ENCODE measurements around the gene GIPR. TPM values are rescaled to one million over a fixed set of nuclear protein-coding genes. Genes with fewer than 3 reads are reported as not detected.

The GIPR gene
- total RNA-seq, 1 donor from 2014 or later = 0.69 TPM

DNA sequence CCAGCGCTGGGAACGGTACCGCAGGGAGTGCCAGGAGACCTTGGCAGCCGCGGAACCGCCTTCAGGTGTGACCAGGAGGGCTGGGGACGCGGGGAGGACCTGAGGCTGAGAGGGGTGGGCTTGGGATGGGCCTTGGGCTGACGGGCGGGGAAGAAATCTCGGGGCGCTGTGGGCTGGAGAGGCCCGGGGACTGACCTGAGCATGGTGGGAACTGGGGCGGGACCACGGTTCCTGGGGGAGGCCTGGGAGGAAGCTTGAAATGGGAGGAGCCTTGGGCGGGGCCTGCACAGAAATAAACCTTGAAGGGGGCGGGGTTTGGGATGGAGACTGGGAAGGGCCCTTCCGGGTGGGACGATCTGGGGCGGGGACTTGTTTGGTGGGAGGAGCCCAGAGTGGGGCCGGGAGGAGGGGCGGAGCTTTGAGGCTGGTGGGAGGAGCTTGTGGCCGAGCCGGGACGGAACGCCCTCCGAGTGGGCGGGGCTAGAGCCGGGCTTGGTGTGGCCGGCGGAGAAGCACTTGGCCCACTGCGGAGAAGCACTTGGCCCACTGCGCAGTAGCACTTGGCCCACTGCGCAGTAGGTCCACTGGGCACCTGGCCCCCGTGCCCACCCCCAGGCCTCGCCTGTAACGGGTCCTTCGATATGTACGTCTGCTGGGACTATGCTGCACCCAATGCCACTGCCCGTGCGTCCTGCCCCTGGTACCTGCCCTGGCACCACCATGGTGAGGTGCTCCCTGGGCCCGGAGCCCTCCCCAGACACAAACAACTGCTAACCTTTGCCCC is 2.8 kb downstream of the GIPR start:
- DNase-seq = peak; percentile 47
- peak; percentile 61 for ATAC-seq (ENCODE audit: low read depth)
- H3K27ac Mint-ChIP-seq = no peak overlapping the region

DNA sequence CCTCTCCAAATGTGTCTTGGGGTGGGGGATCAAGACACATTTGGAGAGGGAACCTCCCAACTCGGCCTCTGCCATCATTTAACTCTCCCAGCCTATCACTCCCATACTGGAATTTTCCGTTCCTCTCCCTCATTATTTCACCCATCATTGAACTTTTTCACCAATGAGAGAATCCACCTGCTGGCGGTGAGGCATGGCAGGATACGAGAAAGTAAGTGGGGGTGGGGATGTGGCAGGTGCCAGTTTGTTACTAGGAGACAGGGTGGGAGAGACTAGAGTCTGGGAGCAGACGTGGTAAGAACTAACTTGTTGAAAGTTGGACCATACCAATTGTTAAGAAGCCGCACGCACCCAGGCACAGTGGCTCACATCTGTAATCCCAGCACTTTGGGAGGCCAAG is 6.9 kb downstream of the GIPR start:
- no peak for ATAC-seq (ENCODE audit: low read depth)
- POLR2A ChIA-PET = interaction anchor here (0.7 kb wide), 2 partner anchors 12 to 61 kb away, joined by 4 to 8 read pairs; no protein-coding TSS in a partner anchor

More for the DNA sequence above, 2.8 kb downstream of the GIPR start:
- ChIA-PET CTCF (no interaction called here), POLR2A (interaction anchor here (0.6 to 3.6 kb wide), 5 partner anchors 22 to 59 kb away, joined by 3 to 11 read pairs (median 4); partner anchors contain the start of genes QPCTL and SNRPD2)
- no peaks in the 10 kb centered on the region for H3K36me3 Mint-ChIP-seq (ENCODE audit: low read depth)
- H3K4me3 Mint-ChIP-seq = peak overlapping the region; percentile 52
- TF ChIP-seq, protein P1, sequence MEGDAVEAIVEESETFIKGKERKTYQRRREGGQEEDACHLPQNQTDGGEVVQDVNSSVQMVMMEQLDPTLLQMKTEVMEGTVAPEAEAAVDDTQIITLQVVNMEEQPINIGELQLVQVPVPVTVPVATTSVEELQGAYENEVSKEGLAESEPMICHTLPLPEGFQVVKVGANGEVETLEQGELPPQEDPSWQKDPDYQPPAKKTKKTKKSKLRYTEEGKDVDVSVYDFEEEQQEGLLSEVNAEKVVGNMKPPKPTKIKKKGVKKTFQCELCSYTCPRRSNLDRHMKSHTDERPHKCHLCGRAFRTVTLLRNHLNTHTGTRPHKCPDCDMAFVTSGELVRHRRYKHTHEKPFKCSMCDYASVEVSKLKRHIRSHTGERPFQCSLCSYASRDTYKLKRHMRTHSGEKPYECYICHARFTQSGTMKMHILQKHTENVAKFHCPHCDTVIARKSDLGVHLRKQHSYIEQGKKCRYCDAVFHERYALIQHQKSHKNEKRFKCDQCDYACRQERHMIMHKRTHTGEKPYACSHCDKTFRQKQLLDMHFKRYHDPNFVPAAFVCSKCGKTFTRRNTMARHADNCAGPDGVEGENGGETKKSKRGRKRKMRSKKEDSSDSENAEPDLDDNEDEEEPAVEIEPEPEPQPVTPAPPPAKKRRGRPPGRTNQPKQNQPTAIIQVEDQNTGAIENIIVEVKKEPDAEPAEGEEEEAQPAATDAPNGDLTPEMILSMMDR (IDR thresholded peaks at IDR 0.05) = no peak
- peaks cover 32% of the 10 kb centered on the region for H3K4me1 Mint-ChIP-seq
- peaks cover 27% of the 10 kb centered on the region for H3K27me3 Mint-ChIP-seq
- H3K9me3 Mint-ChIP-seq = no peaks in the 10 kb centered on the region
- intact Hi-C loops (cut with micrococcal nuclease) = no loop called here

DNA sequence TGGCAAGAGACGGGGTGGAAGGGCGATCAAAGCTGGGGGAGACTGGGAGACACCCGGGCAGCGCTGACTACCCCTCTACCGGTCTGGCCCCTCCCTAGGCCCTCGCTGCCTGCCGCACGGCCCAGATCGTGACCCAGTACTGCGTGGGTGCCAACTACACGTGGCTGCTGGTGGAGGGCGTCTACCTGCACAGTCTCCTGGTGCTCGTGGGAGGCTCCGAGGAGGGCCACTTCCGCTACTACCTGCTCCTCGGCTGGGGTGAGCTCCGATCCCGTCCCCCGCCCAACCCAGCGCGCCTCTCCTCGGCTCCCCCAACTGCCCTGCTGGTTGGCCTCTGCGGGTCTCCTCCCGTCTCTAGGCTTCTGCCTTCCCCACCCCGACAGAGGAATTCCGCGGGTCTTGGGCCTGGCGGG is 8.8 kb downstream of the GIPR start:
- DNase-seq = peak; percentile 26
- Mint-ChIP-seq H3K27ac (no peak overlapping the region), H3K36me3 (ENCODE audit: low read depth) (no peaks in the 10 kb centered on the region), H3K4me1 (peaks cover 18% of the 10 kb centered on the region), H3K9me3 (no peaks in the 10 kb centered on the region), H3K4me3 (peak overlapping the region; percentile 58), H3K27me3 (peaks cover 11% of the 10 kb centered on the region)
- intact Hi-C loops (cut with micrococcal nuclease) = loop anchor here (1.0 to 2.0 kb wide), 2 partner anchors 8 to 16 kb away; partner anchors contain the start of gene QPCTL
- POLR2A ChIA-PET = interaction anchor here (0.6 to 3.1 kb wide), 12 partner anchors 11 to 569 kb away, joined by 3 to 26 read pairs (median 4); partner anchors contain the start of genes EML2, QPCTL and SNRPD2
- CTCF ChIA-PET = interaction anchor here (1.1 to 2.4 kb wide), 4 partner anchors 8 to 237 kb away, joined by 4 to 6 read pairs (median 6); partner anchors contain the start of gene QPCTL
- peak; percentile 15 for ATAC-seq (ENCODE audit: low read depth)
- TF ChIP-seq, protein P1 (IDR thresholded peaks at IDR 0.05) = no peak

More for the DNA sequence above, 6.9 kb downstream of the GIPR start:
- Mint-ChIP-seq H3K36me3 (ENCODE audit: low read depth) (no peaks in the 10 kb centered on the region), H3K9me3 (no peaks in the 10 kb centered on the region), H3K27ac (no peak overlapping the region), H3K4me1 (peaks cover 25% of the 10 kb centered on the region), H3K27me3 (peaks cover 23% of the 10 kb centered on the region), H3K4me3 (no peak overlapping the region)
- intact Hi-C loops (cut with micrococcal nuclease) = no loop called here
- CTCF ChIA-PET = no interaction called here
- no peak for DNase-seq
- TF ChIP-seq, protein P1 (IDR thresholded peaks at IDR 0.05) = no peak

DNA sequence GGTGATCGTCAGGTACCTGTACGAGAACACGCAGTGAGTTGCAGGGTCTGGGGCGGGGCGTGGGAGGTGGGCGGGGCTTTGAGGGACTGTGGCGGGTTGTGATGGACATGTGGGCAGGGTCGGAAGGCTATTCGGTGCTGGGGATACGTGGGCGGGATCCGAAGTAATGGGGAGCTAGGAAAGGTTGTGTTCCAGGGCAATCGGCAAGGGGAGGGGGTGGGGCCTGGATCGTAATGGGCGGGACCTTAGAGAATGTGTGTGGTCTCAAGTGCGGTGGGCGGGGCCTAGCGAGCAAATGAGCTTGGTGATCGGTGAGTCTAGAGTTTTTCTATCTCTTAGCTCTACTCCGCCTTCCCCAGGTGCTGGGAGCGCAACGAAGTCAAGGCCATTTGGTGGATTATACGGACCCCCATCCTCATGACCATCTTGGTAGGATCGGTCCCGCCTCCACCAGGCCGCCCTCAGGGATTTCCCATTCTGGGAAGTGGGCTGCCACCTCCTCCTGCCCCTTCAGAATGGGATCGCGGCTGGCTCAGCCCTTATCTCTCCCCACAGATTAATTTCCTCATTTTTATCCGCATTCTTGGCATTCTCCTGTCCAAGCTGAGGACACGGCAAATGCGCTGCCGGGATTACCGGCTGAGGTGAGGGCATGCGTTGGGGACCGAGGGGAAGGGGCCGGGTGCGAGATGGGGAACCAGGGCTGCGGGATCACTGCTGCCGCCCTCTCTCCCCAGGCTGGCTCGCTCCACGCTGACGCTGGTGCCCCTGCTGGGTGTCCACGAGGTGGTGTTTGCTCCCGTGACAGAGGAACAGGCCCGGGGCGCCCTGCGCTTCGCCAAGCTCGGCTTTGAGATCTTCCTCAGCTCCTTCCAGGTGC is 9.6 kb downstream of the GIPR start:
- POLR2A ChIA-PET = interaction anchor here (0.6 to 3.1 kb wide), 11 partner anchors 11 to 570 kb away, joined by 3 to 26 read pairs (median 4); partner anchors contain the start of genes EML2, QPCTL and SNRPD2
- ATAC-seq (ENCODE audit: low read depth) = peak; percentile 35

More for the DNA sequence above, 9.6 kb downstream of the GIPR start:
- peaks cover 11% of the 10 kb centered on the region for H3K27me3 Mint-ChIP-seq
- H3K4me1 Mint-ChIP-seq = peaks cover 21% of the 10 kb centered on the region
- no peak overlapping the region for H3K27ac Mint-ChIP-seq
- peak overlapping the region; percentile 77 for H3K4me3 Mint-ChIP-seq
- TF ChIP-seq, protein P1 (IDR thresholded peaks at IDR 0.05) = no peak
- intact Hi-C loops (cut with micrococcal nuclease) = loop anchor here (1.0 to 2.0 kb wide), 2 partner anchors 8 to 15 kb away; partner anchors contain the start of gene QPCTL
- peak; percentile 52 for DNase-seq
- CTCF ChIA-PET = interaction anchor here (1.2 to 2.4 kb wide), 3 partner anchors 9 to 35 kb away, joined by 5 to 6 read pairs (median 6); partner anchors contain the start of gene QPCTL
- no peaks in the 10 kb centered on the region for H3K36me3 Mint-ChIP-seq (ENCODE audit: low read depth)
- H3K9me3 Mint-ChIP-seq = no peaks in the 10 kb centered on the region

Measured in activated B cell treated with CpG ODN at 0.5 μM for 24 hours (primary cell).